GM19438 (cell line): ENCODE results near the gene RAB3B.
"Not testable (repeated sequence)": the region's sequence is repeated elsewhere in the genome, so short reads cannot be mapped to it uniquely, and the experiment has no call there.

Source experiments
- ATAC-seq: cut with Tn5 transposase; IDR thresholded peaks from one replicate; pipeline ENCODE4 v1.9.1; 2021; ENCODE audit warnings: low read depth; ENCODE audit not compliant: unreplicated experiment

Gene RAB3B

GRCh38 chr1:51924455-51924854, 66.0 kb downstream of the RAB3B start:
- ATAC-seq = no peak

DNA sequence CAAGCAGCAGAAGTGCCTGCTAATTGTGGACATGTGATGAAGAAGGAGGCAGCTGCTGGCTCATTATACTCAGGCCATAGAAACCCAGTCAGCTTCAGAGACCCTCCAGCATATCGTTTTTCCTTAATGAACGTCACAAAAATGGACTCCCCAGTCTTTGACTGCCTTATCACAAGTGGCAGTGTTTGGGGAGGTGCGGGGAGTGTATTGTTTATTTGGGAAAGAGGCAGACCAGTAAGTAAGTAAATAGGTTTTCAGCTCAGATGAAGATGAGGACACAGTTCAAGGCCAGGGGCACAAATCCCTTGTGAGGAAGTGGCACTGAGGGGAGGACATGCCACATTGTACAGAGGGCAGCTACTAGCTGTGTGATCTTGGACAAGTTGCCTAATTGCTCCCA, 68.5 kb downstream of the RAB3B start:
- ATAC-seq = no peak

- no peak for ATAC-seq
Observed at GRCh38 chr1:51920130-51920529, 70.4 kb downstream of the RAB3B start.

GRCh38 chr1:51919684-51920083, 70.8 kb downstream of the RAB3B start:
- ATAC-seq = no peak

DNA sequence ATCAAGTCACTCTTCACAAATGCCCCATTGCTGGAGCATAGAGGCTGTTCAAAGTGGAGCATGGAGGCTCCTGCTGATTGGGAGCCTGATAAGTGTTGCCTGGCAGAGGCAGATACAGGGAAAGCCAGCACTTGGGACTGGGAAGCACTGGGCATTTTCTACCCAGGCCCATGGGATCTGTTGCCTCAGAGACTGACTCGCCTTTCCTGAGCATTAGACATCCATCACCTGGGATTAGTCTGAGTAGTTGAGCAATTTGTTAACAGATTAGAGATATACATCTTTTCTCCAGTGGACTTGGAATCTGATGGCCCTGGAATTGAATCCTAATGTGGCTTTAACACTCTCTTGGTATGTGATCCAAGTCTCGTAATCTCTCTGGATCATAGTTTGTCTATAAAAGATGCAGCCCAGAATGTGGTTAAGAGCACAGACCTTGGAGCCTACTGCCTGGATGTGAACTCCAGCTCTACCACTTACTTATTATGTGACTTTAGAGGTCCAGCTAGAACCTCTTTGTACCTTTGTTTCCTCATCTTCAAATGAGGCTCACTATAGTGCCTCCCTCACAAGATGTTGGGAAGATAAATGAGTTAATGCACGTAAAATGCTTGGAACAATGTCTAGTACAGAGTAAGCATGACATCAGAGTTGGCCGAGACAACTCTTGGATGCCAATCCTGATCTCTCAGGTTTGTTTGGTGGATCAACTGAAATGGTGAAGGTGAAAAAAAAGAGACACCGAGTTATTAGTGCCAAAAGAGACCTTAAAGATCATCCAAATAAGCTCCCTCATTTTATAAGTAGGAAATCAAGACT, 73.7 kb downstream of the RAB3B start:
- no peak for ATAC-seq

DNA sequence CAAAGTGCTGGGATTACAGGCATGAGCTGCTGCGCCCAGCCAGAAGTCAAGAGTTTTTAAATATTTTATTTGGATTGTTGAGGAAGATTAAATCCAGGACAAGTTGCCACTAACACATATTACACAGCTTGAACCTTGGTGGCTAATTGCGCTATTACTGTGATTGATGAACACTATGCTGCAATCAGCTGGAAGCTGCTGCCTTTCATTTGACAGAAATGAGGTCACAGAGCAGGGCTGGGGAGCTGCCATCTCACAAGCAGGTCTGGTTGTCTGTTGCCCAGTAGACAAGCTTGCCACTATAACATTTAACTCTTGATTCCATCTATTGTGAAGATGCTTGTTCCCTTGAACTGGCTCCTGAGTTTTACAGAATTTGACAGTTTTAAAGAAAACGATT, 74.5 kb downstream of the RAB3B start:
- ATAC-seq = no peak

- ATAC-seq = no peak
Observed at GRCh38 chr1:51912881-51913280, 77.6 kb downstream of the RAB3B start.

DNA sequence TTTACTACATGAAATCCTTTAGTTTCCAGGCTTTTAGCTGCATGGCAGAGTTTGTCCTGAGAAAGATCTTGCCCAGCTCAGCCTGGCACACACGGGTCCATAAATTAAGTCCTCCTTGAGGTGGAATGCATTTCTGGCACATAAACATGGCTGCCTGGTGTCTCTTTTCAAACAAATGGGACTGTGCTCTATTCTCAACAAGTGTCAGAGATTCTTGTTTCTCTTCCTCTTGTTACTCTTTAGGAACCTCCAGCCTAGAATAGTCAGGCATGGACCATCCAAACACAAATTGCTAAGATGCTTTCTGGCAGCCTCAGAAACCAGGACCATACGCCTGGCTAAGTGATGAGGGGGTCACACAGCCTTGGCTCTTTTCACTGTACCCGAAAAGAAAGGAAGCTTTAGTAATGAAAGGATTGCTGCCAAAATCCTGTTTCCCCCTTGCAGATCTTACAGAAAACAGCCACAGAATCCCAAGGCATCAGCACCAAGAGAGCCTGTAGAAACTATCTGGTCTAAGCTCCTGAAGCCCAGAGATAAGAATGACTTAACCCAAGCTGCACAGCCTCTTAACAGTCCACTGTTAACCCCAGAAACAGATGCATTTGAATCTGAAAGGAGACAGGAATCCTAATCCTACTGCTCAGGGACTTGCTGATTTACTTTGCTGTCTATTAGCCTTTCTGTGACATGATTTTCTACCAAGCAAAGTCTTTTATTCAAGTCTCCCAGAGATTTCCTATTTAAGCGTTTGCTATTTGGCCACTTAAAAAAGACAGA, 80.1 kb downstream of the RAB3B start:
- no peak for ATAC-seq

DNA sequence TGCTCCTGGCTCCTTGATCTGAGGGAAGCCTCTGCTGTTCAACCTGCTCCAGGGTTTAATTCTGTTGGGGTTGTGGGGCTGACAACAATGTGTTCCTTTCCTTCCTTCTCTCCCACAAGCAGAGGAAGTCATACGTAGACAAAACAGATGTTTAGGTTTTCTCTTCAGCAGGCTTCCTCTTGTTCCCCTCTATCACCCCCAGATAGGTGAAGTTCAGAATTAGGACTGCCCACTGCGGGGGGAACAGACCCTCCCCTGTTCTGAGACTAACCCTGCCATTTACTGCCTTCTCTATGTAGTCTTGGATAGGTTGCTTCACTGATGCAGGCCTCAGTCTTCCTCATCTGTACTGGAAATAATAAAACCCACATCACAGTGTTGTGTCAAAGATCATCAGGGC, 82.0 kb downstream of the RAB3B start:
- no peak for ATAC-seq

GRCh38 chr1:51907079-51907702, 83.3 kb downstream of the RAB3B start:
- no peak for ATAC-seq

GRCh38 chr1:51906306-51907078, 84.0 kb downstream of the RAB3B start:
- no peak for ATAC-seq

GRCh38 chr1:51902456-51902855, 88.0 kb downstream of the RAB3B start:
- ATAC-seq = no peak

GRCh38 chr1:51901151-51901550, 89.3 kb downstream of the RAB3B start:
- no peak for ATAC-seq

DNA sequence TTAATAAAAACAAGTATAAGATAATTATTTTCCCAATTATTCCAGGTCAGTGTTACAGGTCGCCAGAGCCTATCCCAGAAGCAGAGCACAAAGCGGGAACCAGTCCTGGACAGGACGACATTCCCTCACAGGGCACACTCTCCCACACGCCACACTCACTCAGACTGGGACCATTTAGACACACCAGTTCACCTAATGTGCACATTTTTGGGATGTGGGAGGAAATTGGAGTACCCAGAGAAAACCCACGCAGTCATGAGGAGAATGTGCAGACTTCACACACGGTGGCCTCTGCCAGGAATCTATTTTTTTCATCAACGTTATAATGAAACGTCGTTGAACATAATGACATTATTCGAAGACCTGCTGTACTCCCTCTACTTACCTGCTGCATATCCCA, 91.5 kb downstream of the RAB3B start:
- no peak for ATAC-seq

GRCh38 chr1:51898090-51898734, 92.3 kb downstream of the RAB3B start:
- no peak for ATAC-seq

DNA sequence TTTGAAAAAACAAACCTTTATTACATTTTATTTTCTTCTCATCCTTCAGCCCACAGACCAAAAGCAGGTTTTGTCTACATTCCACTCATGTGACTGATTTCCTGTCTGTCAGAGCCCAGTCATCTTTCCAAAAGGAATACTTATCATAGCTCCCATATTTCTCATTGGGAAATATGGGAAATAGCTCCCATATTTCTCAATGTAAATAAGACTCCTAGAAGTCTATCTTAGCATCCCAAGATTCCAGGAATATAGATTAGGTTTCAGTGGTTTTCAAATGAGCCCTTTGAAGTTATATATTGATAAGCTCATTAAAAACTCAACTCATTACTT, 92.8 kb downstream of the RAB3B start:
- no peak for ATAC-seq

GRCh38 chr1:51894748-51895147, 95.8 kb downstream of the RAB3B start:
- not testable (repeated sequence) for ATAC-seq

DNA sequence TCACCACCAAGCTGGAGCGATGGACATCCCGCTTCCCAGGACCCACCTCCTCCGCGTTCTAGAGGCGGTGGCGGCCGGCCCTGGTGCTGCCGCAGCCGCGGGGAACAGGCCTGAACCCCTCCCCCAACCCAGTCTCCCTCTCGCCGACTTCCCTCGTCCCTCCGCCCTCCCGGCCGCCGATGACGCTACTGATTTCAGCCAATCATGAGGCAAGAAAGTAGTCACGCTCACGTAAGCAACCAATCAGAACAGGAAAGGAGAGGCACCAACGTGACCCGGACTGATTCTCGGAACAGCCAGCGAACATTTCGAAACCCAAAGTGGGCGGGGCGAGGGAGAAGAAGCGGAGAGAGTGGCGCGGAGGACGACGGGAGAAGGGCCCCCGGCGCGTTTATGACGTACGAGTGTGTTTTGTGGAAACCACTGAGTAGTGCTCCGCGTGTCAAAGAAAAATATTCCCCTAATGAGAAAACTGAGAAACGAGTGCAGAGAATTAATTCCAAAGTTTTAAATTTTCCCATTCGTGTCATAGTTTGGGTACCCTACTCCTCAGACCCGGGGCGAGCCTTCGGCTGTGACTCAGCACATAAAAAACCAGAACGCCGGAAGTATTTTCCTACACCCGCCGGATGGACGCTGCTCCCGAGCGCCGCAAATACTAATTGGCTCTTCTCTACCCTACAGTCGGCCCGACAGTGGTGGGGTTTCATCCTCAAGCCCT, 111.7 kb downstream of the RAB3B start, which contains the start of gene NRDC:
Gene NRDC, minus strand, starts transcription at position 112 of the 721 bp plus-strand sequence. CDS start 112 bp downstream, outside the sequence.
- peak; percentile 95 for ATAC-seq

- ATAC-seq = peak; percentile 32
Observed at GRCh38 chr1:51878308-51878615, 112.2 kb downstream of the RAB3B start.
